GM18526 (cell line): ENCODE measurements around the gene HECA.

Source experiments
- POLR2A ChIP-seq: IDR thresholded peaks from 3 replicates; pipeline ENCODE4 v1.6.1; 2011; ENCODE audit not compliant: insufficient read length; ENCODE audit errors: extremely low read depth

Gene HECA

GRCh38 chr6:139131736-139132280, 3.1 kb upstream of the HECA start:
- no peak for TF ChIP-seq POLR2A

GRCh38 chr6:139133262-139134063, 1.4 kb upstream of the HECA start:
- TF ChIP-seq POLR2A: no peak

DNA sequence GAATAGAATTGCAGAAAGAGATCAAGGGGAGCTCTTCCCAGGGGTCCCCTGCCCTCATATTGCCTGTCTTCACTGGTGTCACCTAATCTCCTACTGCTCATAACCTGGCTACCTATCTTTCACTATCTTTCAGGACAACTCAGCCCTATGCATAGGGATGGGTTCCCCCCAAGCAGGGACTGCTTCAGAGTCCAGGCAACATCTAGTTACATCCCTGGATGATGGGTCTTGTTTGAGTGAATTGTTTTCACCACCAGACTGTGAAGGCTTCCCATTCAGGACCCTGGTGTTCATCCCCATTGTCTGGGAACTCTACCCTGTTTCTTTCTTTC, 850 bp upstream of the HECA start:
- no peak for TF ChIP-seq POLR2A

- TF ChIP-seq POLR2A: no peak
These were observed 982 bp downstream of the HECA start for GRCh38 chr6:139135578-139136545.

GRCh38 chr6:139137706-139138105, 2.8 kb downstream of the HECA start:
- TF ChIP-seq POLR2A: no peak

DNA sequence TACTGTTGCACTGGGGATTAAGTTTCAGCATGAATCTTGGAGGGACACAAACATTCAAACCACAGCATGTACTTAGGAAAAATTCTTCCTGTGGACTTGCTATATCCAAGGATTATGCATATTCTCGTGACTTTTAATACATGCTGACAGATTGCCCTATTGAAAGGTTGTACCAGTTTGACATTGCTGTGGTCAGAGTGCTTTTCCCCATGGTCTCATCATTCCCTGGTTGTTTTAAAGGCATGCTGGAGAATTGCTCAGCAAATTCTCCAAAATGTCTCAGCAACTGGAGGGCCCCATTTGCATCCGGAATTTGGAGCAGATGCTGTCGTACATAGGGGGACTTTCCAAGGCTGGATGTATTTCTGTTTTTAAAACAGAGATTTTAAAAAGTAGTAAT, 7.4 kb downstream of the HECA start:
- no peak for TF ChIP-seq POLR2A

GRCh38 chr6:139143111-139143510, 8.2 kb downstream of the HECA start:
- no peak for TF ChIP-seq POLR2A

DNA sequence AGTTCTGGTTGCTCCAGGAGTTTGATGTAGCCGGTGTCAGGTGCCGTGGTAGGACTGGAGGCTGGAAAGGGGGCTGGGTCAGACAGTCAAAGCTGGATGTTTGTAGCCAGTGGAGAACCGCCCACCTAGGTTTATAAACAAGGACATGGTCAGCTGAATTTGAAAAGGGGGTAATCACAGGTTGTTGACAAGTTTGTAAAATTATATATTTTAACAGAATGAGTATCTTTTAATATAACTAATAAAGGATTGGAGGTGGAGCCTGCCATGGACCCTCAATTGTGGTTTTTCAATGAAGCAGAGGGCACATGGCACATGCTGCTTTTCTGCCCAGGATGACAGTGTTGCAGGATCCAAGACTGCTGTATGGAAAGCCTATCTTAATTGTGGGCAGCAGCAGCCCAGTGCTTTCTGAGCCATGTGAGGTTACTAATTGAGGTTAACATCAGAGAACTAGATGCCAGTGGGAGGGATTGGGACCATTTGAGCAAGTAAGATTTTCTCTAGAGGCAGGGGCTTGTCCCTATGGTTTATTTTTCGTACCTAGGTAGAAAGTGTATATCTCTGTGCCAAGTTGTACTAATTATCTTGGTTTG, 9.7 kb downstream of the HECA start:
- no peak for TF ChIP-seq POLR2A

- no peak for TF ChIP-seq POLR2A
These were observed 10.8 kb downstream of the HECA start for GRCh38 chr6:139145661-139146060.

GRCh38 chr6:139146317-139146726, 11.4 kb downstream of the HECA start:
- TF ChIP-seq POLR2A: no peak

- TF ChIP-seq POLR2A: no peak
These were observed 12.7 kb downstream of the HECA start for GRCh38 chr6:139147628-139148027.

- TF ChIP-seq POLR2A: no peak
These were observed 13.8 kb downstream of the HECA start for GRCh38 chr6:139148557-139149235.

- no peak for TF ChIP-seq POLR2A
These were observed 14.5 kb downstream of the HECA start for GRCh38 chr6:139149383-139149782.

GRCh38 chr6:139150920-139151319, 16.0 kb downstream of the HECA start:
- TF ChIP-seq POLR2A: no peak
